ENCODE results near the gene AXIN2. TPM values are rescaled to one million over a fixed set of nuclear protein-coding genes. Genes with fewer than 3 reads are reported as not detected.

AXIN2 gene
- polyA plus RNA-seq, 1 donor from 2014 or later = 26.7 TPM

DNA sequence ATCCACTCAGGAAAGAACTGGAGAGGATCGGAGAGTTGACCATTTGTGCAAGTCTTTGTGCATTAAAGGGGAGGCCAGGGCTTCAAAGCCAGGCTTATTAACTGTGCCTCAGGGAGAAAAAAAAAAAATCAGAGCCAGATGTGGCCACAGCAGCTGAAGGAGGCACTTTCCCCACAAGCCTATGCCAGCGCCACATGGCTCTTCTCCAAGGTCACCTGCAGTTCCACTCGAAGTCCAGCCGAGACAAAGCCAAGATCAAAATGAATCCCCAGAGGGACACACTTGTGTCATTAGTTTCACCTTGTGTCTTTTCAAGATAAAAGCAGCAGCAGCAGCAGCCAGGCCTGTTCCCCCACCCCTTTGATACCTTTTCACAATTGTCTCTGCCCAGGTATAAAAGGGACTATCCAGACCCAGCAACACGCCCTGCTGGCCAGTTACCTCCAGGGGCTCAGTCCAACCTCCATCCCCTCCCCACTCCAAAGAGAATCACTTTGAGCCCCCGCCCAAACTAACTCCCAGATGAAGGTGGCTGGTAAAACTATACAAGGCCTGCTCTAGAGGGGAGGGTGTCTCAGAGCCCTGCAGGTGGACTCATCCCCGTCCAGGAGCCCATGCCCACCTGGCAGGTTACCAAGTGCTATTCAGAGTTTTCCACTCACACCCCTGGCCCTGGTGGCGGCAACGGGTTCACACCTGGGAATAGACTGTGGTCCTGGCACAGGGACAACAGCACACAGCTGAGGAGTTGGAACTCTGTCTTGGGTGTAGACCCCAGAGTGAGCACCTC is 29.2 kb downstream of the AXIN2 start:
- H3K4me3 ChIP-seq (ENCODE audit: low read length) = no peak overlapping the region
- TF ChIP-seq SMC3 (conservative IDR thresholded peaks at IDR 0.05; ENCODE audit: poor library complexity) = no peak
- no peak for TF ChIP-seq RAD21 (conservative IDR thresholded peaks at IDR 0.05)
- TF ChIP-seq EP300 (conservative IDR thresholded peaks at IDR 0.05; ENCODE audit: poor library complexity, severe bottlenecking) = no peak
- TF ChIP-seq POLR2AphosphoS5 (IDR thresholded peaks at IDR 0.05) = no peak
- no peak for TF ChIP-seq MXI1 (conservative IDR thresholded peaks at IDR 0.05; ENCODE audit: poor library complexity, severe bottlenecking)
- no peak for TF ChIP-seq EZH2 (IDR thresholded peaks at IDR 0.05; ENCODE audit: borderline replicate concordance, insufficient read depth, low read length, poor library complexity, severe bottlenecking)
- TF ChIP-seq, protein P1, sequence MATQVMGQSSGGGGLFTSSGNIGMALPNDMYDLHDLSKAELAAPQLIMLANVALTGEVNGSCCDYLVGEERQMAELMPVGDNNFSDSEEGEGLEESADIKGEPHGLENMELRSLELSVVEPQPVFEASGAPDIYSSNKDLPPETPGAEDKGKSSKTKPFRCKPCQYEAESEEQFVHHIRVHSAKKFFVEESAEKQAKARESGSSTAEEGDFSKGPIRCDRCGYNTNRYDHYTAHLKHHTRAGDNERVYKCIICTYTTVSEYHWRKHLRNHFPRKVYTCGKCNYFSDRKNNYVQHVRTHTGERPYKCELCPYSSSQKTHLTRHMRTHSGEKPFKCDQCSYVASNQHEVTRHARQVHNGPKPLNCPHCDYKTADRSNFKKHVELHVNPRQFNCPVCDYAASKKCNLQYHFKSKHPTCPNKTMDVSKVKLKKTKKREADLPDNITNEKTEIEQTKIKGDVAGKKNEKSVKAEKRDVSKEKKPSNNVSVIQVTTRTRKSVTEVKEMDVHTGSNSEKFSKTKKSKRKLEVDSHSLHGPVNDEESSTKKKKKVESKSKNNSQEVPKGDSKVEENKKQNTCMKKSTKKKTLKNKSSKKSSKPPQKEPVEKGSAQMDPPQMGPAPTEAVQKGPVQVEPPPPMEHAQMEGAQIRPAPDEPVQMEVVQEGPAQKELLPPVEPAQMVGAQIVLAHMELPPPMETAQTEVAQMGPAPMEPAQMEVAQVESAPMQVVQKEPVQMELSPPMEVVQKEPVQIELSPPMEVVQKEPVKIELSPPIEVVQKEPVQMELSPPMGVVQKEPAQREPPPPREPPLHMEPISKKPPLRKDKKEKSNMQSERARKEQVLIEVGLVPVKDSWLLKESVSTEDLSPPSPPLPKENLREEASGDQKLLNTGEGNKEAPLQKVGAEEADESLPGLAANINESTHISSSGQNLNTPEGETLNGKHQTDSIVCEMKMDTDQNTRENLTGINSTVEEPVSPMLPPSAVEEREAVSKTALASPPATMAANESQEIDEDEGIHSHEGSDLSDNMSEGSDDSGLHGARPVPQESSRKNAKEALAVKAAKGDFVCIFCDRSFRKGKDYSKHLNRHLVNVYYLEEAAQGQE (IDR thresholded peaks at IDR 0.05; ENCODE audit: borderline replicate concordance) = no peak
- no peak for TF ChIP-seq TAF1 (IDR thresholded peaks at IDR 0.05; ENCODE audit: low read depth)
- no peak for TF ChIP-seq CTCF (IDR thresholded peaks at IDR 0.05; ENCODE audit: poor library complexity, severe bottlenecking)
- no peaks in the 10 kb centered on the region for H3K9me3 ChIP-seq (ENCODE audit: low read length)
- no peaks in the 10 kb centered on the region for H3F3A ChIP-seq (ENCODE audit: insufficient read depth, low read length, poor library complexity, severe bottlenecking)
- H3K9me2 ChIP-seq (ENCODE audit: insufficient read depth, low read length) = no peaks in the 10 kb centered on the region
- no peaks in the 10 kb centered on the region for H3K27me3 ChIP-seq (ENCODE audit: insufficient read depth, low read depth, low read length)
- no peak overlapping the region for H3K9ac ChIP-seq (ENCODE audit: low read length)
- peaks cover 19% of the 10 kb centered on the region for H3K36me3 ChIP-seq (ENCODE audit: insufficient read depth, low read length)
- H3K79me2 ChIP-seq (replicated peaks; ENCODE audit: insufficient read depth, low read length) = no peaks in the 10 kb centered on the region
- H3K27ac ChIP-seq (ENCODE audit: low read length) = no peak overlapping the region
- no peak overlapping the region for H3K4me2 ChIP-seq (ENCODE audit: low read length)
- H4K20me1 ChIP-seq (ENCODE audit: insufficient read depth) = no peaks in the 10 kb centered on the region
- H2AFZ ChIP-seq (ENCODE audit: low read depth, low read length) = no peak overlapping the region

DNA sequence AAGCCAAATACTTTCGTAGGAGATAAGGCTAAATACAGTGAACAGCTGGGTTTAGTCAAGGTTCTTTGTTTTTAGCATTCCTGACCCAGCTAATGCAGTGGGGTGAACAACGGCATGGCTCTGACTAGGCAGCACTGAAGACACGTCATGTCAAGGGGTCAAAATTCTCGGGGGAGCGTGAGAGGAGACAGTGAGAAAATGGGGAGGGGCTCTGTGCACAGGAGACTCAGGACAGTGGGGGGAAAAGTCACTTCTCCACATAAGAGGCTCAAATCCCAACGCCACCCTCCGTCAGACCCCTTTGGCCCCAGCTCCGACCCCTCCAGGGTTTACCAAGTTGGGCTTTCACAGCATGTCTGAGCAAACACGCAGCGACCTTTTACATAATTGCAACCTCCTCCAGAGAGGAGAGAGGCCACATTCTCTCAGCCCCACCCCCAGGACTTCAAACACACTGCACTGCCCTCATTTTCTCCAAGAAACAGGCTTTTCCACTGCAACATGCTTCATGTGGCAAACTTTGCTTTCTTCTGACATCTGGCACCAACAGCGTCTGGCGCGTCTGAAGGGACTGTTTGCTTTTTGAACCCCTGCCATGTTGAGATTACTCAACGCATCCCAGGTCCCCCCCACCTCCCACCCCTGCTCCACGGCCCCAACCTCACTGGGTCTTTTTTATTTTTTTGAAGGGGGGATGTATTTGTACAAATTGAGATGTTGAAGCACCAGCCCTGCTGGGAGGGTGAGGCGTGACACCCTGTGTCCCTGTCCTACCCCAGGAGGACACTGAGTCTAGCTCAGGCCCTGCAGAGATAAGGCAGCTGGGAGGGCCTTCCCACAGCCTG is 30.0 kb downstream of the AXIN2 start:
- no peaks in the 10 kb centered on the region for H3F3A ChIP-seq (ENCODE audit: insufficient read depth, low read length, poor library complexity, severe bottlenecking)
- TF ChIP-seq TAF1 (IDR thresholded peaks at IDR 0.05; ENCODE audit: low read depth) = no peak
- no peak for TF ChIP-seq RAD21 (conservative IDR thresholded peaks at IDR 0.05)
- no peak for TF ChIP-seq EP300 (conservative IDR thresholded peaks at IDR 0.05; ENCODE audit: poor library complexity, severe bottlenecking)
- no peak for TF ChIP-seq EZH2 (IDR thresholded peaks at IDR 0.05; ENCODE audit: borderline replicate concordance, insufficient read depth, low read length, poor library complexity, severe bottlenecking)
- H3K79me2 ChIP-seq (replicated peaks; ENCODE audit: insufficient read depth, low read length) = no peaks in the 10 kb centered on the region
- no peak overlapping the region for H2AFZ ChIP-seq (ENCODE audit: low read depth, low read length)
- H3K9ac ChIP-seq (ENCODE audit: low read length) = no peak overlapping the region
- H4K20me1 ChIP-seq (ENCODE audit: insufficient read depth) = no peaks in the 10 kb centered on the region
- H3K9me3 ChIP-seq (ENCODE audit: low read length) = no peaks in the 10 kb centered on the region
- H3K27ac ChIP-seq (ENCODE audit: low read length) = no peak overlapping the region
- no peaks in the 10 kb centered on the region for H3K9me2 ChIP-seq (ENCODE audit: insufficient read depth, low read length)
- no peaks in the 10 kb centered on the region for H3K27me3 ChIP-seq (ENCODE audit: insufficient read depth, low read depth, low read length)
- H3K4me2 ChIP-seq (ENCODE audit: low read length) = no peak overlapping the region
- peaks cover 22% of the 10 kb centered on the region for H3K36me3 ChIP-seq (ENCODE audit: insufficient read depth, low read length)
- no peak overlapping the region for H3K4me3 ChIP-seq (ENCODE audit: low read length)
